ENCODE data around the gene VSTM2L. TPM values are rescaled to one million over a fixed set of nuclear protein-coding genes. Genes with fewer than 3 reads are reported as not detected.
A peak's percentile ranks its signal among the peaks of the same experiment; 100 is the strongest.

Gene VSTM2L
- total RNA-seq, 1 donor from 2014 or later: 7.3 TPM

- H3K4me3 Mint-ChIP-seq (ENCODE audit: unreplicated experiment): no peak overlapping the region
- peaks cover 10% of the 10 kb centered on the region for H3K27me3 Mint-ChIP-seq (ENCODE audit: low read depth)
- no peak overlapping the region for H3K27ac Mint-ChIP-seq (ENCODE audit: unreplicated experiment)
- no peaks in the 10 kb centered on the region for H3K9me3 Mint-ChIP-seq (ENCODE audit: low read depth)
- H3K4me1 Mint-ChIP-seq (ENCODE audit: low read depth): peaks cover 6% of the 10 kb centered on the region
- DNase-seq (ENCODE audit: low spot score): no peak
- no peak for TF ChIP-seq CTCF (IDR thresholded peaks at IDR 0.05)
- H3K36me3 Mint-ChIP-seq (ENCODE audit: low read depth): no peaks in the 10 kb centered on the region
These were observed 10.9 kb upstream of the VSTM2L start for GRCh38 chr20:37892001-37892400.

GRCh38 chr20:37893566-37894241, 9.2 kb upstream of the VSTM2L start:
- DNase-seq (ENCODE audit: low spot score): no peak
- no peak overlapping the region for H3K4me3 Mint-ChIP-seq (ENCODE audit: unreplicated experiment)
- TF ChIP-seq CTCF (IDR thresholded peaks at IDR 0.05): no peak
- no peaks in the 10 kb centered on the region for H3K36me3 Mint-ChIP-seq (ENCODE audit: low read depth)
- H3K27me3 Mint-ChIP-seq (ENCODE audit: low read depth): peaks cover 2% of the 10 kb centered on the region
- H3K27ac Mint-ChIP-seq (ENCODE audit: unreplicated experiment): no peak overlapping the region
- H3K4me1 Mint-ChIP-seq (ENCODE audit: low read depth): peaks cover 13% of the 10 kb centered on the region
- no peaks in the 10 kb centered on the region for H3K9me3 Mint-ChIP-seq (ENCODE audit: low read depth)

- no peak overlapping the region for H3K4me3 Mint-ChIP-seq (ENCODE audit: unreplicated experiment)
These were observed 8.5 kb upstream of the VSTM2L start for GRCh38 chr20:37894454-37894853.

GRCh38 chr20:37895166-37895565, 7.8 kb upstream of the VSTM2L start:
- Mint-ChIP-seq H3K4me1 (ENCODE audit: low read depth) (peaks cover 22% of the 10 kb centered on the region), H3K9me3 (ENCODE audit: low read depth) (no peaks in the 10 kb centered on the region), H3K4me3 (ENCODE audit: unreplicated experiment) (no peak overlapping the region), H3K27ac (ENCODE audit: unreplicated experiment) (no peak overlapping the region), H3K27me3 (ENCODE audit: low read depth) (peaks cover 2% of the 10 kb centered on the region), H3K36me3 (ENCODE audit: low read depth) (no peaks in the 10 kb centered on the region)
- DNase-seq (ENCODE audit: low spot score): no peak
- no peak for TF ChIP-seq CTCF (IDR thresholded peaks at IDR 0.05)

More at GRCh38 chr20:37894454-37894853, 8.5 kb upstream of the VSTM2L start:
- no peak for TF ChIP-seq CTCF (IDR thresholded peaks at IDR 0.05)
- no peak for DNase-seq (ENCODE audit: low spot score)
- Mint-ChIP-seq H3K9me3 (ENCODE audit: low read depth) (no peaks in the 10 kb centered on the region), H3K27me3 (ENCODE audit: low read depth) (peaks cover 2% of the 10 kb centered on the region), H3K4me1 (ENCODE audit: low read depth) (peaks cover 21% of the 10 kb centered on the region), H3K27ac (ENCODE audit: unreplicated experiment) (no peak overlapping the region), H3K36me3 (ENCODE audit: low read depth) (no peaks in the 10 kb centered on the region)

- Mint-ChIP-seq H3K27me3 (ENCODE audit: low read depth) (peaks cover 6% of the 10 kb centered on the region), H3K36me3 (ENCODE audit: low read depth) (no peaks in the 10 kb centered on the region), H3K4me3 (ENCODE audit: unreplicated experiment) (no peak overlapping the region), H3K27ac (ENCODE audit: unreplicated experiment) (no peak overlapping the region), H3K9me3 (ENCODE audit: low read depth) (no peaks in the 10 kb centered on the region), H3K4me1 (ENCODE audit: low read depth) (peaks cover 23% of the 10 kb centered on the region)
- peak; percentile 51 for TF ChIP-seq CTCF (IDR thresholded peaks at IDR 0.05)
- DNase-seq (ENCODE audit: low spot score): no peak
These were observed 5.9 kb upstream of the VSTM2L start for GRCh38 chr20:37896932-37897548.
